A549 treated with Hydrocortisone at 1 μM for 4 hours (cell line): ENCODE data around the gene SCAI. TPM values are rescaled to one million over a fixed set of nuclear protein-coding genes. Genes with fewer than 3 reads are reported as not detected.

Experiments
- total RNA-seq: library from RNA; stranded (reverse); fragments of 200-300 nt; extraction: Qiagen RNA extraction; gene quantifications from 5 replicates; pipeline ENCODE4 v1.2.3, GENCODE V29; 2022

SCAI gene
- total RNA-seq, result 1.3 to 2.1 TPM (median 1.5 TPM) in 5 replicates

DNA sequence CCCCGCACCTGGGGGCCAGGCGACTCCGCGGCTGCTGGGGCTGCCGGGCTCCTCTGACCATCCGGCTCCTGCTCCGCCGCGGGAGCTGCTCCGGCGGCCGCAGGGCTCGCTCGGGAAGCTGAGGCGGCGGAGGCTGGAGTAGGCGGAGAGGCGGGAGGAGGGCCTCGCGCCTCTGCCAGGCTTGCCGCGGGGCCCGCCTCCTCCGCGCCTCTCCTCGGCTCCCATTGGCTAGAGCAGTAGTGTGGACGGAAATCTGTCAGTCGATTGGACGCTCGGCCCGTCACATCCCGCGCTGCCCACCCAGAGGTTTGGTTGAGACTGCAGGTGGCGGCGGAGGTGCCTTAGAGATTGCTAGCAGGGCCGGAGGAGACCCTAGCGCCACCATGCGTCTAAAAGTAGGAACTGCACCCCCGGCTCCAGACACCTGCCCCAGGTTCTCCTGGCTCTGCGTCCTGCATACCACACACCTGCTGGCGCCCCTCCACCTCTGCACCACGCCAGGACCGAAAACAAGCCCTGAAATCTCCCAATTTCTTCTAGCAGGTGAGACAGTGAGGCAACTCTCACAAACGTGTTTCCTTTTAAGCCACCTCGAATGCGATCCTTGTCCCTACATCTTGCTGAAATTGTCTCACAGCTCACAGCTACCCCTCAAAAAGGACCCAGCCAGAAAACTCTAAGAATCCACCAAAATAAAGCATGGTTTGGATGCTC is at the start of gene SCAI:
Gene SCAI, minus strand, starts transcription at position 152 of the 714 bp plus-strand sequence. Its CDS starts 91 bp downstream, at position 61.

DNA sequence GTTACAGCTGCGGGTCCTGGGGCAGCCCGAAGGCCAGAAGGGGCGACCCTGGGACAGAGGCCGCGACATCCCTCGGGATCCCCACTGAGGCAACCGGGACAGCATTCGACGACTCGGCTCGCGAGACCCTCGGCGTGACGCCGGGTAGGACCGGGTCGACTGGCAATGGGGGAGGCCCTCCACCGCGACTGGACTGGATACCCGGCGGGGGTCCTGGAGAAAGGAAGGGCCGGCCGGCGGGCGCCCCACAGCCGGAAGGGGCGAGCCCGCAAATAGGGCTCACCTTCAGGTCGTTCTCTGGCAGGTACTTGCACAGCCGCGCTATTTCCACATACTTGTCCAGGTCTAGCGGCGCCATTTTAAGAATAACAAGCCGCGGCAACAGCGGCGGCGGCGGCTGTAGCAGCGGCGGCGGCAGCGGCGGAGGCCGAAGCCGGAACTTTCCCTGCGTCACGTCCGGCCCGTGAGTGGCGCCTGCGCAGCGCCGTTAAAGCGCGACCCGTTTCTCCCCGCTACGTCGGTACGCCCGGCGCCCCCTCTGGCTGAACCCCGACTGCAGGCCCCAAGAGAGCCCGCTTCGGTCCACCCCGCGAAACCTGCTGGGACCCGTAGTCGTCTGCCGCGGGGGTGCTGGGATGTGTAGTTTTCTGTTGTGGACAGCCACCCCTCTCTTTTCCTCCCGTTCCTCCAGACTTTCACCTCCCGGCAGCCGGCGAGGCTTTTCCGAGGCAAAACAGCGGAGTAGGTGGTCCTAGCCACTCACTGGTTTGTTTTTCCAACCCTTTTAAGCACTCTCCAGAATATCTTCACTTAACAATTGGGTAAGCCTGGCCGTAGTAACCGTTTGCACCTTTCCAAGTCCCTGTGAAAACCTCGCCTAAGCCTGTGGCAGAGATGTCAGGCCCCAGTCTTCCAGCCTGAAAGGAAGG is 46.3 kb upstream of the SCAI start, which contains the start of gene PPP6C:
Gene PPP6C, minus strand, starts transcription at position 443 of the 929 bp plus-strand sequence. Its CDS starts 85 bp downstream, at position 358.

DNA sequence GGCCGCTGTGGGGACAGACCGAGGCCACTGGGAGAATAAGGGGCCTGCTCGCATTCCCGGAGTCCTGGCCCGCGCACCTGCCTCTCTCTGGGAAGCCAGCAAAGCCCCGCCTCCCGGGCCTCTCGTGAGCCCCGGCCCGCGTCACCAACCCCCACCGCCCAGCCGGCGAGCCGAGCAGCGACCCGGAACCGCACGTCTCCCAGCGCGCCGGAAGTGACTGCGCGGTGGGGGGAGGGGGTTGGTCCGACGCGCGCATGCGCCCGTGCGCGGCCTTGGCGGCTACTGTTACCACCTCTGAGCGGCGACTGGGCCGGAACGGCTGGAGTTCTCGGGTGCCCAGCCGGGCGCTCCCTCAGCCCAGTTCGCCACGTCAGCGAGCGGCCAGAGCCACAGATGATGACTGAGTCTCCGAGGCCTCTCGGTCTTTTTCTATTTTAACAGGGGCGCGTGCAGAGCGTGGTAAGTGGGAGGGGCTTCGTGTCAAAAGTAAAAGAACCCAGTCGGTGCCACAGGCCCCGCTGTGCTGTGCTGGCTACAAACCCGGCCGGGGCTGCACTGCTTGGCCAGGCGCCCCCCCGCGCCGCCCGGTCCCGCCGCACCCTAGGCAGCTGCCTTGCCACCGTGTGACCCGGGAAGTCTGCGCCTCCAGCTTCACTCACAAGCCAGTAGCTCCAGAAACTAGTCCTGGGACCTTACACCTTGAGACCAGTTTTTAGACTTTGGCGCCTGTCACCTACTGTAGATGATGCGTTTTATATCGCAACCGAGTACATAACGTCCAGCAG is 202.2 kb downstream of the SCAI start, which contains the start of gene GOLGA1:
Gene GOLGA1, minus strand, starts transcription at position 190 of the 785 bp plus-strand sequence. CDS start 2,372 bp downstream, outside the sequence.

Other genes with a start within 250 kb of the SCAI start
- gene GOLGA1, start 202.4 kb downstream of the SCAI start, total RNA-seq, result 10.5 to 12.9 TPM (median 11.3 TPM) in 5 replicates
- gene PPP6C, start 46.3 kb upstream of the SCAI start, total RNA-seq, result 26.8 to 29.4 TPM (median 28.8 TPM) in 5 replicates
- gene RABEPK, start 57.0 kb upstream of the SCAI start, total RNA-seq, result 35.5 to 42.6 TPM (median 40.4 TPM) in 5 replicates
- 336 to 395 TPM (median 378 TPM) in 5 replicates for gene HSPA5, start 97.8 kb upstream of the SCAI start, total RNA-seq
- 11.4 to 19.4 TPM (median 15.7 TPM) in 5 replicates for gene GAPVD1, start 118.3 kb upstream of the SCAI start, total RNA-seq